GM23338 (cell line): ENCODE results near the gene CIC. TPM values are rescaled to one million over a fixed set of nuclear protein-coding genes. Genes with fewer than 3 reads are reported as not detected.

Experiments used
- ATAC-seq: fragments of 200-7000 bp; cut with Tn5 transposase; 3 replicates; pipeline ENCODE4 v1.9.1; 2020
- DNase-seq: peaks from one replicate; pipeline ENCODE4 v3.0.0-alpha.2; 2015; ENCODE audit warnings: low spot score
- H2AFZ ChIP-seq: fragments of 200-600 bp; sonication (generic); 2 replicates; pipeline ENCODE4 v1.8.0; 2016; ENCODE audit warnings: antibody characterized with exemption, mild to moderate bottlenecking, moderate library complexity
- H3F3A ChIP-seq: fragments of 200-600 bp; sonication (generic); replicated peaks from 2 replicates; pipeline ENCODE4 v1.8.0; 2017; ENCODE audit warnings: antibody characterized with exemption, mixed run types, low read depth
- H3K27ac ChIP-seq: fragments of 200-600 bp; sonication (generic); 2 replicates; pipeline ENCODE4 v1.6.1; 2016; ENCODE audit warnings: low read depth
- H3K27me3 ChIP-seq: fragments of 200-600 bp; sonication (generic); 2 replicates; pipeline ENCODE4 v1.8.0; 2016; ENCODE audit warnings: mild to moderate bottlenecking, mixed run types, moderate library complexity; ENCODE audit not compliant: insufficient read depth
- H3K36me3 ChIP-seq: fragments of 200-600 bp; sonication (generic); 2 replicates; pipeline ENCODE4 v1.8.0; 2016; ENCODE audit warnings: mild to moderate bottlenecking; ENCODE audit not compliant: insufficient read depth
- H3K4me1 ChIP-seq: fragments of 200-600 bp; sonication (generic); 2 replicates; pipeline ENCODE4 v1.8.0; 2016; ENCODE audit warnings: mild to moderate bottlenecking, moderate library complexity; ENCODE audit not compliant: insufficient read depth
- H3K4me2 ChIP-seq: fragments of 200-600 bp; sonication (generic); 2 replicates; pipeline ENCODE4 v1.7.1; 2017; ENCODE audit warnings: mixed run types
- H3K4me3 ChIP-seq: fragments of 200-600 bp; sonication (generic); 2 replicates; pipeline ENCODE4 v1.6.1; 2016; ENCODE audit warnings: mixed run types
- H3K79me2 ChIP-seq: fragments of 200-600 bp; sonication (generic); replicated peaks from 2 replicates; pipeline ENCODE4 v1.8.0; 2017; ENCODE audit warnings: mild to moderate bottlenecking; ENCODE audit not compliant: insufficient read depth
- H3K9me2 ChIP-seq: fragments of 200-600 bp; sonication (generic); 2 replicates; pipeline ENCODE4 v1.8.0; 2017; ENCODE audit not compliant: insufficient read depth
- H4K20me1 ChIP-seq: fragments of 200-600 bp; sonication (generic); replicated peaks from 2 replicates; pipeline ENCODE4 v1.8.0; 2017; ENCODE audit warnings: mild to moderate bottlenecking; ENCODE audit not compliant: insufficient read depth
- H3K27ac Mint-ChIP-seq: 2 replicates; pipeline ENCODE4 v1.8.0; 2020; ENCODE audit warnings: inconsistent platforms, mild to moderate bottlenecking, moderate library complexity, mixed read lengths
- H3K27me3 Mint-ChIP-seq: 3 replicates; pipeline ENCODE4 v1.8.0; 2022; ENCODE audit warnings: low read depth, mild to moderate bottlenecking, moderate library complexity, mixed read lengths, inconsistent platforms; ENCODE audit not compliant: insufficient read depth, poor library complexity
- H3K36me3 Mint-ChIP-seq: 3 replicates; pipeline ENCODE4 v1.8.0; 2021; ENCODE audit warnings: low read depth, mild to moderate bottlenecking, inconsistent platforms, moderate library complexity, mixed read lengths
- H3K4me1 Mint-ChIP-seq: 3 replicates; pipeline ENCODE4 v1.8.0; 2020; ENCODE audit warnings: mild to moderate bottlenecking, inconsistent platforms, mixed read lengths
- H3K4me3 Mint-ChIP-seq: 3 replicates; pipeline ENCODE4 v1.8.0; 2021; ENCODE audit warnings: moderate library complexity, mild to moderate bottlenecking, inconsistent platforms, mixed read lengths
- H3K9me3 Mint-ChIP-seq: 3 replicates; pipeline ENCODE4 v1.8.0; 2020; ENCODE audit warnings: moderate library complexity, mild to moderate bottlenecking, inconsistent platforms, mixed read lengths
- CREB1 ChIP-seq: fragments of 250-450 bp; sonication (Bioruptor Pico); IDR thresholded peaks from 2 replicates; pipeline ENCODE4 v1.5.0; 2020; ENCODE audit warnings: low read depth, mild to moderate bottlenecking, moderate library complexity
- CTCF ChIP-seq, 2 experiments: fragments of 200-600 bp in 1 of 2; sonication (generic) in 1 of 2; conservative IDR thresholded peaks; 2 replicates each; pipeline versions ENCODE4 v1.5.1 to v1.6.1; 2016 to 2017; ENCODE audit warnings: antibody characterized with exemption in 2 of 2, low read depth in 2 of 2, mild to moderate bottlenecking in 2 of 2, moderate library complexity in 1 of 2
- ETS1 ChIP-seq: IDR thresholded peaks from 2 replicates; pipeline ENCODE4 v1.6.1; 2016; ENCODE audit warnings: antibody characterized with exemption
- EZH2phosphoT487 ChIP-seq: fragments of 200-600 bp; sonication (generic); IDR thresholded peaks from one replicate; pipeline ENCODE4 v1.8.1; 2018; ENCODE audit warnings: antibody characterized with exemption; ENCODE audit not compliant: unreplicated experiment
- JUNB ChIP-seq: IDR thresholded peaks from one replicate; pipeline ENCODE4 v1.6.1; 2016; ENCODE audit warnings: antibody characterized with exemption; ENCODE audit not compliant: unreplicated experiment
- POLR2AphosphoS5 ChIP-seq: IDR thresholded peaks from 2 replicates; pipeline ENCODE4 v1.6.1; 2016; ENCODE audit warnings: antibody characterized with exemption, low read depth
- REST ChIP-seq: IDR thresholded peaks from one replicate; pipeline ENCODE4 v1.6.1; 2018; ENCODE audit warnings: antibody characterized with exemption; ENCODE audit not compliant: unreplicated experiment
- STAT1 ChIP-seq: IDR thresholded peaks from one replicate; pipeline ENCODE4 v1.6.1; 2016; ENCODE audit warnings: antibody characterized with exemption; ENCODE audit not compliant: unreplicated experiment
- polyA plus RNA-seq: library from polyadenylated mRNA; unstranded; fragments of >200 nt; fragmentation: Nextera tagmentation; extraction: Ambion mirVana; gene quantifications from 2 replicates; pipeline ENCODE4 v1.2.1, GENCODE V29; 2016
- total RNA-seq: library from RNA; depleted of rRNA; stranded (reverse); fragments of >200 nt; shearing (Covaris generic); gene quantifications from 2 replicates; pipeline ENCODE4 v1.2.3, GENCODE V29; 2014

The CIC gene
- total and polyA plus RNA-seq, 2 experiments from 2014 or later: 13.2 to 42.0 TPM

GRCh38 chr19:42323852-42324654, 55.0 kb downstream of the CIC start (continued):
- TF ChIP-seq CREB1 (CRISPR knock-in tag): no peak
- peak in 1 of 2 experiments; percentile 40; a peak in 2 of 4 replicates for TF ChIP-seq CTCF (conservative IDR thresholded peaks at IDR 0.05; ENCODE audit: low read depth in 2 of 2)
- TF ChIP-seq JUNB: no peak

- DNase-seq (no peak), ATAC-seq (peak; percentile 6)
- Histone ChIP-seq H3K27me3 (peaks cover 14% of the 10 kb centered on the region), H3F3A (peaks cover 6% of the 10 kb centered on the region), H3K9me2 (no peaks in the 10 kb centered on the region), H3K79me2 (peaks cover 25% of the 10 kb centered on the region), H3K4me2 (peak overlapping the region; percentile 85), H2AFZ (0 out of 2 replicates have a peak overlapping the region, but pooled peaks have one; percentile 8), H3K36me3 (no peaks in the 10 kb centered on the region), H4K20me1 (no peaks in the 10 kb centered on the region), H3K27ac (no peak overlapping the region), H3K4me3 (peak overlapping the region; percentile 55), H3K4me1 (0 out of 2 replicates have a peak, but pooled peaks cover 6% of the 10 kb centered on the region)
- Mint-ChIP-seq H3K4me1 (peaks cover 22% of the 10 kb centered on the region), H3K36me3 (no peaks in the 10 kb centered on the region), H3K27ac (peak overlapping the region; percentile 91), H3K4me3 (peak overlapping the region; percentile 87), H3K27me3 (peaks cover 21% of the 10 kb centered on the region), H3K9me3 (no peaks in the 10 kb centered on the region)
- TF ChIP-seq STAT1 (no peak), ETS1 (no peak), POLR2AphosphoS5 (no peak), EZH2phosphoT487 (no peak), CTCF (conservative IDR thresholded peaks at IDR 0.05; ENCODE audit: low read depth in 2 of 2) (peak in 1 of 2 experiments; percentile 88; a peak in 2 of 4 replicates), REST (no peak), CREB1 (CRISPR knock-in tag) (0 out of 2 replicates have a peak, but pooled peaks have one; percentile 29)
Observed at GRCh38 chr19:42324655-42325307, 55.7 kb downstream of the CIC start.
